HG03135 (cell line): ENCODE data around the gene RGS17.
A peak's percentile ranks its signal among the peaks of the same experiment; 100 is the strongest.
"Not testable (repeated sequence)": the region's sequence is repeated elsewhere in the genome, so short reads cannot be mapped to it uniquely, and the experiment has no call there.

Experiments used
- ATAC-seq: cut with Tn5 transposase; IDR thresholded peaks from one replicate; pipeline ENCODE4 v1.9.1; 2021; ENCODE audit warnings: mild to moderate bottlenecking, moderate library complexity; ENCODE audit not compliant: unreplicated experiment

Gene RGS17

GRCh38 chr6:152999538-152999937, 131.5 kb downstream of the RGS17 start:
- ATAC-seq = not testable (repeated sequence)

DNA sequence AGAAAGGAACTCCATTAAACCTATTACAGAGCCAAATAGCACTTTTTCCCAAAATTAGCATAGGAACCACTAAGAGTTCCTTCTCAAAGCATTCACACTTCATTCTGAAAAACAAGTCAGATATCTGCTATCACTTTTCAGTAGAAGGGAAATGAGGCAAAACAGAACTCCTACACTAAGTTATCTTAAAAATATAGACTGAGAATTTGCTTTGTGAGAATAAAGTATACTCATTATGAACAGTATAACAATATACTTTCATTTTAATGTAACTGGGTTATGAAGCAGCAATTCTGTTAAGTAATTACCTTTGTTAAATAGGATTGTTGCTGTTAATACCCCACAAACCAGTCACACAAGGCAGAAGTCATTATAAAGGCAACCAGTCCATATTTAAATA, 137.2 kb downstream of the RGS17 start:
- no peak for ATAC-seq

DNA sequence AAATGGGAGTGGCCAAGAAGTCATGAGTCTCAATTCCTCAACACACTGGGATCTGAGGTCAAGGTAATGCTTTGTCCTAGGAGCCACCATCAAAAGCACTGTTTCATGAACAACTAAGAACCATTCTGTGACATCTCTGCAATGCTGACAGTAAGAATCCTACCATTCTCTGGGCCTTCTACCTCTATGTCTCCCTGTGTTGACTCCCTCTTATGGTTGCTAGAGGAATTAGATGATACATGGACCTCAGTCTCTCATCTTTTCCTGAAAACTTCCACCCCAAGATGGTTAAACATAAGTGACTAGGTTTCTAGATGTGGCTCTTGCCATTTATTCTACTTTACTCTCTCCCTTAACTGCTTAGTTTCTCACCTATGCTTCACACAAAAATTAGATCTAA, 137.7 kb downstream of the RGS17 start:
- no peak for ATAC-seq

- ATAC-seq = no peak
These were observed 144.1 kb downstream of the RGS17 start for GRCh38 chr6:152986978-152987377.

DNA sequence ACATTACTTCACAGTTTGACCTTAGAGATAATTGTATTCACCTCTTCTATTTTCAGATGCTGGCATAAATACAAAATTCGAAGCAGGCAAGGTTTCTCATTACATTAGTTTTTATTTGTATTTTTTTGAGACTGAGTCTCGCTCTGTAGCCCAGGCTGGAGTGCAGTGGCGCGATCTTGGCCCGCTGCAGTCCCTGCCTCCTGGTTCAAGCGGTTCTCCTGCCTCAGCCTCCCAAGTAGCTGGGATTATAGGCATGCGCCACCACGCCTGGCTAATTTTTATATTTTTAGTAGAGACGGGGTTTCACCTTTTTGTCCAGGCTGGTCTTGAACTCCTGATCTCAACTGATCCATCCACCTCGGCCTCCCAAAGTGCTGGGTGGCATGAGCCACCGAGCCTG, 145.8 kb downstream of the RGS17 start:
- ATAC-seq = not testable (repeated sequence)

DNA sequence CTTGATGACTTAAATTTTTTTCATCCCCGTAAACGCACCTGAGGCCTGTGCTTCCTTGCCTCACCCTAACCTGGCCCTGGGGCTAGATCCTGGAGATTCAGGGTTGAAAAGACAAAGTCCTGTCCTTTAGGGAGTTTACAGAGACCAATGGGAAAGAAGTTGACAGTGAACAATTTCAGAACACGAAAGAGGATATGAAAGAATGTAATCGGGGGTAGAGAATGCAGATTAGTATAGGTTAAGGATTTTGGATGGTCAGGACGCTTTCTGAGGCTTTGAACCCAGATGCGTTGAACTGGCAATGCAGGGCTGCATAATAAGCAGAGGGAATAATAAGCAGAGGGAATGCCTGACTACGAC, 146.6 kb downstream of the RGS17 start:
- peak; percentile 26 for ATAC-seq

GRCh38 chr6:152983637-152984512, 147.2 kb downstream of the RGS17 start:
- ATAC-seq = peak; percentile 22

GRCh38 chr6:152982904-152983636, 148.0 kb downstream of the RGS17 start, which contains the start of gene FBXO5:
Gene FBXO5 (minus strand): TSS chr6:152983041. CDS start chr6:152982959, 82 bp downstream.
- ATAC-seq = peak; percentile 88

DNA sequence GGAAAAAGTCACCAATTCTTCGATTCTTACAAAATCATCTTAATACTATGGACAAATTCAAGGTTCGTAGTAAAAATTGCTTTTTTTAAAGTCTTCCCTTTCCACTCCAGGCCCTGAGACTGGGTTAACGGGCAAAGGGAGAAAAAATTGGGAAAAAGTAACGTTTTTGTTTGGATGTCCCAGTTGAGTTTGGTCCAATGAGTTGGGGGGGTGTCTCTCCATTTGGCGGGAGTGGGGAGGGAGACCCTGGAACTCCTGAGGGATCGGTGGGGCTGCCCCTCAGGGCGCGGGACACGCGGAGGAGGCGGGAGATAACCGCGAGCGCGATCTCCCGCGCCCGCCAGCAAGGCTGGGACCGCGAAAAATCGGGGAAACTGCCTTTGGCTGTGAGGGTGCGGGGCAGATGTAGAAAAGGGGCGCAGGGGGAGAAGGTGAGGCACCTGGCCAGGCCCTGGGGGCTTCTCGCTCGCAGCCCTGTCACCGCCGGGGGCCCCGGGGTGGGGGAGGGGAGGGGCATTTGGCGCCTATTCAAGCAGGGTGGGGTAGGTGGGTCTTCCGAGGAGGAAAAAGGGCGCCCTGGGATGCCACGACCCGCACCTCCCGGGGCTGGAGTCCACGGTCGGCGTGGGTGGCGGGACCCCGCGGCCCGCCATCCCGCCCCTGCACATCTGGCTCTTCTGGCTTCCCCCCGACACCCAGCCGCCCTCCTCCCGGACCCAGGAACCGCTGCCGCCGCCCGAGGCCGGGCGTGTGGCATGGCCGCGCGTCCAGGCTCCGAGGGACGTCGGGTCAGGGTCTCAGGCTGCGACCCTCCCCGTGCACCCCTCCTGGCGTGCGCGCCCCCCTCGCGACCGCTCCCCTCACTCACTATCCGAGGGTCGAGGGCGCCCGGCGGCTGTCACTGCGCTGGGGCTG, 148.8 kb downstream of the RGS17 start:
- no peak for ATAC-seq

- no peak for ATAC-seq
These were observed 149.9 kb downstream of the RGS17 start for GRCh38 chr6:152981219-152981618.

DNA sequence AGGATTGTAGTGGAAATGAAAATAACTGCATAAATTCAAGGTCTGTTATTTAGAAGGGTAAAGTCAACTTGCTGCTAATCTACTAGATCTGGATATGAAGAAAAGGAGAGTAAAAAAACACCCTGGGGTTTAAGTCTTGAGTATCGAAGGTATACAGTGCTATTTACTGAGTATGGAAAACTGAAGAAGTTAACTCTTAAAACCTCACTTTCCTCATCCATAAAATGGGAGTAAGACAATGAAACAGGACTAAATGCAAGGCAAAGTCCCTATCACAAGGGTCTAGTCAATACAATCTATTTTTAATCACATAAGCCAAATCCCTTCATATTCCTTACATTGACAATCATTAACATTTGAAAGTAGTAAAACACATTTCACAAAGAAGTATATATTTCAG, 150.4 kb downstream of the RGS17 start:
- ATAC-seq = no peak

- ATAC-seq = no peak
These were observed 152.0 kb downstream of the RGS17 start for GRCh38 chr6:152979116-152979515.

- no peak for ATAC-seq
These were observed 153.0 kb downstream of the RGS17 start for GRCh38 chr6:152978058-152978457.

- ATAC-seq = no peak
These were observed 153.5 kb downstream of the RGS17 start for GRCh38 chr6:152977556-152977955.

- no peak for ATAC-seq
These were observed 154.3 kb downstream of the RGS17 start for GRCh38 chr6:152976749-152977148.

GRCh38 chr6:152975204-152975915, 155.7 kb downstream of the RGS17 start:
- no peak for ATAC-seq

DNA sequence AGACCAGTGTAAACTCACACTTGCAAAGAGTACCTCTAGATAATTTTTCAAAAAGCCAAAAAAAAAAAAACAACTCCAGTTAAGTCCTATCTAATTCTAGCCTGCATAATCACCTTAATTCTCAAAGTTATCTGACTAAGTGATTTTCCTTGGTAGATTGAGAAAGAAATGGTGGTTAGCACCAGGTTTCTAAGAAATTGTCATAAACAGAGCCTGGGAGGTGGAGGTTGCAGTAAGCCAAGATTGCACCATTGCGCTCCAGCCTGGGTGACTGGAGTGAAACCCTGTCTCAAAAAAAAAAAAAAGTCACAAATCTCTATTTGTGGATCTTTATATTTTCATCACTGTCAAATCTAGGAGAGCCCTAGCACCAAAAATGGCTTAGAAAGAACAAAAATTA, 157.2 kb downstream of the RGS17 start:
- no peak for ATAC-seq

- ATAC-seq = no peak
These were observed 161.2 kb downstream of the RGS17 start for GRCh38 chr6:152969688-152970418.

DNA sequence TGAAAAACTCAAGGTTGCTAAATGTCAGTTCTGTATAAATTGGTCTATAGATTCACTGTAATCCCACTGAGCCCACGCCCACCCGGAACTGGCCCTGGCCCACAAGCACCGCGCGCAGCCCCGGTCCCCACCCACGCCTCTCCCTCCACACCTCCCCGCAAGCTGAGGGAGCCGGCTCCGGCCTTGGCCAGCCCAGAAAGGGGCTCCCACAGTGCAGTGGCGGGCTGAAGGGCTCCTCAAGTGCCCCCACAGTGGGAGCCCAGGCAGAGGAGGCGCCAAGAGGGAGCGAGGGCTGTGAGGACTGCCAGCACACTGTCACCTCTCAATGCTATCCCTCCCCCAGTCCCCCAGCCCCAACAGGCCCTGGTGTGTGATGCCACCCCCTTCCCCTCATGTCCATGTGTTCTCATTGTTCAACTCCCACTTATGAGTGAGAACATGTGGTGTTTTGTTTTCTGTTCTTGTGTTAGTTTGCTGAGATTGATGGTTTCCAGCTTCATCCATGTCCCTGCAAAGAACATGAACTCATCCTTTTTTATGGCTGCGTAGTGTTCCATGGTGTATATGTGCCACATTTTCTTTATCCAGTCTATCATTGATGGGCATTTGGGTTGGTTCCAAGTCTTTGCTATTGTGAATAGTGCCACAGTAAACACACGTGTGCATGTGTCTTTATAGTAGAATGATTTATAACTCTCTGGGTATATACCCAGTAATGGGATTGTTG, 164.8 kb downstream of the RGS17 start:
- not testable (repeated sequence) for ATAC-seq
